ENCODE measurements around the gene GNGT1. TPM values are rescaled to one million over a fixed set of nuclear protein-coding genes. Genes with fewer than 3 reads are reported as not detected.

GNGT1 gene
- total and polyA plus RNA-seq, 2 of the 8 experiments (the other 6 are each of a cell fraction or from before 2014, with no cell fraction given) = 0.26 TPM; not detected in 1

- CTCF ChIA-PET (ENCODE audit: partially characterized antibody) = interaction anchor here (0.6 to 3.3 kb wide), 9 partner anchors 11 to 299 kb away, joined by 3 to 21 read pairs (median 6); no protein-coding TSS in a partner anchor
- Histone ChIP-seq H3K9me3 (ENCODE audit: insufficient read depth in 2 of 2, low read depth in 1 of 2, low read length in 1 of 2) (no peaks in the 10 kb centered on the region), H3K4ac (replicated peaks; ENCODE audit: insufficient read length, low read depth, low read length) (no peak overlapping the region), H4K20me1 (replicated peaks in 1 of 2; ENCODE audit: control insufficient read depth in 1 of 2, insufficient read depth in 2 of 2, low read length in 2 of 2) (no peaks in the 10 kb centered on the region), H3K14ac (ENCODE audit: insufficient read length) (no peak overlapping the region), H2AFZ (ENCODE audit: low read length) (no peak overlapping the region), H3K23me2 (ENCODE audit: low read depth, low read length) (peaks cover 6% of the 10 kb centered on the region; the same call in 1 of the 2 replicates), H3K4me1 (replicated peaks in 1 of 4; ENCODE audit: control insufficient read depth in 3 of 4, insufficient read depth in 4 of 4, low read length in 3 of 4) (peaks cover 0 to 7% (median 2%) of the 10 kb centered on the region in 4 experiments; a peak in 2 of 7 replicates), H2BK120ac (replicated peaks; ENCODE audit: low read depth, low read length) (no peak overlapping the region), H4K5ac (ENCODE audit: insufficient read length, low read depth, low read length) (no peak overlapping the region), H2BK15ac (ENCODE audit: low read length) (no peak overlapping the region), H3K4me2 (ENCODE audit: insufficient read depth in 1 of 2, low read depth in 2 of 2, low read length in 2 of 2) (peak overlapping the region; percentile 84 to 87), H2AK5ac (ENCODE audit: low read depth, low read length) (no peak overlapping the region), H3K27ac (ENCODE audit: low read depth, low read length) (no peak overlapping the region), H3K4me3 (ENCODE audit: extremely low read depth in 1 of 4, insufficient read depth in 2 of 4, low read depth in 3 of 4, low read length in 4 of 4) (peak overlapping the region; percentile 61 to 72 (median 63); a peak in 6 of 8 replicates), H3K79me2 (ENCODE audit: control insufficient read depth in 1 of 2, insufficient read depth in 2 of 2, low read length in 2 of 2) (no peaks in the 10 kb centered on the region), H3K79me1 (ENCODE audit: low read depth, low read length) (no peaks in the 10 kb centered on the region), H2BK5ac (ENCODE audit: low read depth, low read length) (no peak overlapping the region), H3K9ac (replicated peaks in 1 of 4; ENCODE audit: extremely low read depth in 1 of 4, low read depth in 3 of 4, low read length in 3 of 4) (no peak overlapping the region), H2BK12ac (ENCODE audit: low read depth, low read length) (no peak overlapping the region), H3K56ac (replicated peaks; ENCODE audit: insufficient read length, low read depth, low read length) (no peak overlapping the region), H3K27me3 (replicated peaks in 1 of 4; ENCODE audit: control insufficient read depth in 3 of 4, extremely low read depth in 1 of 4, insufficient read depth in 3 of 4, low read length in 3 of 4) (no peaks in the 10 kb centered on the region), H3K36me3 (ENCODE audit: control insufficient read depth in 2 of 4, insufficient read depth in 4 of 4, low read length in 3 of 4) (no peaks in the 10 kb centered on the region), H3K23ac (ENCODE audit: insufficient read length) (no peak overlapping the region), H4K8ac (ENCODE audit: extremely low read depth, insufficient read depth, low read length) (no peak overlapping the region), H4K91ac (replicated peaks; ENCODE audit: insufficient read length, low read length) (no peak overlapping the region), H3K18ac (ENCODE audit: extremely low read depth, low read length) (no peak overlapping the region), H2BK20ac (ENCODE audit: low read length) (no peak overlapping the region)
- TF ChIP-seq RAD21 (IDR thresholded peaks at IDR 0.05 in 1 of 2, conservative IDR thresholded peaks at IDR 0.05 in 1 of 2; ENCODE audit: low read depth in 2 of 2, low read length in 2 of 2) = no peak
- TF ChIP-seq CREB1 (IDR thresholded peaks at IDR 0.05) = no peak
- no peak for TF ChIP-seq GABPA (IDR thresholded peaks at IDR 0.05; ENCODE audit: borderline replicate concordance, insufficient read depth, low read length)
- no peak for TF ChIP-seq NANOG (IDR thresholded peaks at IDR 0.05; ENCODE audit: insufficient read depth, low read depth, low read length, poor library complexity, severe bottlenecking)
- no peak for TF ChIP-seq SUZ12 (IDR thresholded peaks at IDR 0.05; ENCODE audit: low read length)
- TF ChIP-seq POU5F1 (IDR thresholded peaks at IDR 0.05; ENCODE audit: low read depth, low read length) = no peak
- TF ChIP-seq SP4 (IDR thresholded peaks at IDR 0.05; ENCODE audit: low read length) = no peak
- TF ChIP-seq CTBP2 (IDR thresholded peaks at IDR 0.05; ENCODE audit: borderline replicate concordance, insufficient read depth, insufficient read length, low read length) = no peak
- no peak for TF ChIP-seq CBX5 (IDR thresholded peaks at IDR 0.05; ENCODE audit: low read depth, low read length)
- TF ChIP-seq MAX (IDR thresholded peaks at IDR 0.05) = no peak
- DNase-seq (ENCODE audit: low read depth in 1 of 2, low spot score in 2 of 2) (no peak), FAIRE-seq (no peak)
- WGBS, 2 experiments (ENCODE audit: extremely low coverage in 1 of 2, insufficient coverage in 1 of 2, insufficient read length in 1 of 2, insufficient replicate concordance in 2 of 2, low coverage in 1 of 2, low lambda C conversion rate in 2 of 2, missing lambda C conversion rate in 1 of 2) = 86% methylated on average over 8 of the region's 8 CpGs; no CpG with 5 or more reads in 1 of the 2 experiments
- POLR2A ChIA-PET (ENCODE audit: partially characterized antibody) = interaction anchor here (1.3 kb wide), 1 partner anchor 31 kb away, joined by 4 read pairs; the partner anchor contains the start of gene TFPI2
Measured at GRCh38 chr7:93921186-93921585, 14.8 kb downstream of the GNGT1 start.
